HK-2 (cell line): Measurements from ENCODE around the gene CUL1.

Experiments used
- DNase-seq: peaks from one replicate; pipeline ENCODE4 v3.0.0-alpha.2; 2018; ENCODE audit not compliant: unreplicated experiment

The CUL1 gene

DNA sequence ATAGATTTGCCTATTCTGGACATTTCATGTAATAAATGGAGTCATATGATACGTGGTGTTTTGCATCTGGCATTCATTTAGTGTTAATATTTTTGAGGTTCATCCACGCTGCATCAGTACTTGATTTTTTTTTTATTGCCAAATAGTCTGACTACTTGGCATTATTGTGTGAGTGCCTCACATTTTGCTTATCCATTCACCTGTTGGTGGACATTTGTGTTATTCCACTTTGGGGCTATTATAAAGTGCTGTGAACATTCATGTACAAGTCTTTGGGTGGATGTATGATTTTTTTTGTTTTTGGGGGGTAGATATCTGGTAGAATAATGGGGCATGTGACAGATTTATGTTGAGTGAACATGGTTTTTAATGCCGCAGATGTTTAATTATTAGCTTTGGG, 19.7 kb downstream of the CUL1 start:
- no peak for DNase-seq

GRCh38 chr7:148719753-148720152, 21.1 kb downstream of the CUL1 start:
- DNase-seq: no peak

GRCh38 chr7:148720472-148720871, 21.8 kb downstream of the CUL1 start:
- DNase-seq: no peak

DNA sequence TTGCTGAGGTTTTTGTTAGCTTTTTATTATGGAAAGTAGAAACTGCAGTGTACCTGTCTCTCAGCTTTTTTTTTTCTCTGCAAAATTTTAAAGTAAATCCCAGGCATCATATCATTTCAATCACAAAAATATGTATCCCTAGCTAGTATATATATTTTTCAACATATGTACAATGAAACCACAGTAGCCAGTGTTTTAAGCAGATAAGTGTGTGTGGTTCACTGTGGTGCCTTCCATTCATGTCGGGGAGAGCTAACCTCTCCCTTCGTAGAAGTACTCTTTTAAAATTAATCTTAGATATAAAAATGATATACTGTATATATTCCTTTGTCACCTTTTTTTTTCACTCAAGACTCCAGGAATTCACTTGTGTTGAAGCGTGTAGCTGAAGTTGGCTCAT, 22.7 kb downstream of the CUL1 start:
- no peak for DNase-seq

- no peak for DNase-seq
Measured at GRCh38 chr7:148722340-148723165, 23.9 kb downstream of the CUL1 start.

GRCh38 chr7:148723166-148723559, 24.5 kb downstream of the CUL1 start:
- DNase-seq: no peak

GRCh38 chr7:148723846-148724245, 25.1 kb downstream of the CUL1 start:
- no peak for DNase-seq

GRCh38 chr7:148726385-148726784, 27.7 kb downstream of the CUL1 start:
- no peak for DNase-seq

GRCh38 chr7:148727501-148728278, 29.0 kb downstream of the CUL1 start:
- no peak for DNase-seq

GRCh38 chr7:148729984-148730733, 31.5 kb downstream of the CUL1 start:
- no peak for DNase-seq

GRCh38 chr7:148732862-148733261, 34.2 kb downstream of the CUL1 start:
- no peak for DNase-seq

GRCh38 chr7:148733496-148733895, 34.8 kb downstream of the CUL1 start:
- no peak for DNase-seq

DNA sequence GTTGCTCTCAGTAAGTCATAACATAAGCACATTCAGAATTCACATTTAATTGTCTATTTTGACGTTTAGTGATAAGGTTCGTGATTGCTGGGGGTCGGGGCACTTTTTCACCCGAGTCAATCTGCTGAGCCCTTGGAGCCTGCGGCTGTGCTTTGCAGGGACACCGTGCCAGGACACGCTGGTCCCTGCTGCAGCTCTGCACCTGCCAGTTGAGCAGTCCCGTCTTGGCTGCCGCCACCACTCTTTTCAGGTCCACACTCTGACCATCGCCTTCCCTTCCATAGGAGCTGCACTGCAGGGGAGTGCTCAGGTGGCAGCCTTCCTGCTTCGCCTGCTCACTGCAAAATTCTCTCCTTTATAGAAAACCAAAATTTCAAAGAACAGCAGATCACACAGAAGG, 36.4 kb downstream of the CUL1 start:
- DNase-seq: no peak

GRCh38 chr7:148735967-148736366, 37.3 kb downstream of the CUL1 start:
- no peak for DNase-seq

DNA sequence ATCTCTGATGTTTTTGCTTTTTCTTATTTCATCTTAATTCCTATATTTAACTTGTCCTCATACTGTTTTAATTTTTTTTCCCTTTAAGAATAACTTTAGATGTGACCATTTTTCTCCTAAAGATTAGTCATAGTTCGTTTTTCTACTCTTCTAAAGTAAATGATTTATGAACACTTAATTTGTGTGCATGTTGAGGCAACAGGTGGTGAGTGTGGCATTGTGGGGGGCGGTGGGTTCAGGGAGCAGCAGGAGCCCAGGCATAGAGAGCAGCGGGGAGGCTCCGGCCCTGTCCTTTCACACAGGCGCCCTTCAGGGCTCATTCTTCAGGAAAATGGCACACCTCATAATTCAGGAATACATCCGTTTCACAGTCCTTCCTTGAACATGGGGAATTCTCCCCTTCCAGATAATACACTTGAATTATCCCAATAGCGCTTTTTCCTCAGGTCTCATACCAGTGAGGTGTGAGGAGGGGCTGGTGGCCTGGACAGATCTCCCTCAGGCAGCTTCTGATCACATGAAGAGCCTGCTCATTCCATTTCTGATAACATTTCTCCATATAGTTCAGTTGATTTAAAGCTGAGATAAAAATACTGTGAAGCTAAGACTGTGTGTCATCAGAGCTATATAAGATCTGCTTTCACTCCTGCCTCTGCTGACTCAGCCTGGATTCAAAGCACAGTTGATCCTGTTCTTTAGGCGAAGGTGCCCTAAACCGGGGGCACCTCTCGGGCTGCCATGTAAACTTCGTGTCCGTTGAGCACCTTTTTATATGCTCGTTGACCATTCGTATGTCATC, 40.2 kb downstream of the CUL1 start:
- DNase-seq: peak; percentile 13

DNA sequence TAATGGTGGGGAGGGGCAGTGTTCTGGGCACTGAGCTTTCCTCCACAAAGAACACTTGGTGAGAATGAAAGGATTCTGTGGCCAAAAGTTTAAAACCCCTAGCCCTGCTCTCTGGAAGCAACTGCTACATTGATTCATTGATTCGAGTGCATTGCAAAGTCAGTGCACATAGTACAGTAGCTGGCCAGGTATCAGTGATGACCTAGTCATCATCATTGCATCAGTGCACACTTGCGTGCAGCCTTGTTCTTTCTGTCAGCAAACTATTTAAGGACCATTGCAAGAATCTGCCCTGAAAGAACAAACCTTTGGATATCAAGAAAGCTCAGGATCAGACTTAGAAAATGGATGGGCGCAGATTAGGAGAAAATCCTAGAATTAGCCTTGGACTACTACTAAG, 47.4 kb downstream of the CUL1 start:
- DNase-seq: no peak

- no peak for DNase-seq
Measured at GRCh38 chr7:148747274-148747673, 48.6 kb downstream of the CUL1 start.

- DNase-seq: no peak
Measured at GRCh38 chr7:148750442-148751355, 52.0 kb downstream of the CUL1 start.

DNA sequence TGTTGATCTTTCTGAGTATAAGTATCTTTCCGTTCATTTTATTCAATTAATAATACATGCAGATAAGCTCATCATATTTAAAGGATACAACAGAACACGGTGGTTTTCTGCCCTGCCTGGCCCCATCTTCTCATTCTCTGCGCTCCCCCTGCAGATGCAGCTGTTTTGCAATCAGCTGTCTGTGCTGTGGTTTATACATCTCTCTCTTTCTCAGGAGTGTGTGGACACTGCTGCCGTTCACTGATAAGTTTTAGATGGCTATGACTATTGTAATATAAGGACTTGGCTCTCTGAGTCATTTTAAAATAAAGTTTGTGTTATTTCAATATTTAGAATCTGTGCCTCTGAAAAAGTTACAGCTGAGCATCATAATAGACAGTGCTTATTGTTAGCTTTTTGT, 54.5 kb downstream of the CUL1 start:
- DNase-seq: no peak

DNA sequence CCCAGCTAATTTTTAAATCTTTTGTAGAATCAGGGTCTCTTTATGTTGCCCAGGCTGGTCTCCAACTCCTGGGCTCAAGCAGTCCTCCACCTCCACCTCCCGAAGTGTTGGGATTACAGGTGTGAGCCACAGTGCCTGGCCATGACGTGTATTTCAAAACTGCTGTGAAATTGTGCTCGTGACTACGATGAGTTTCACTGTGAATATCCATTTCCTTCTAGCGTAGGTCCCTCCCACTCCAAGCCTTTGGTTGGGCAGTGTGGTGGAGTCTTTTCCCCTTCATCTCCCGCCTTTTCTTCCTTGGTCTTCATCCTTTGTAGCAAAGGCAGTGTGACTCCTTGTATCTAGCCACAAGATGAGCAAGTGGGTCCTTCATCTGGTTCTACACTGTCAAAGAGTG, 56.2 kb downstream of the CUL1 start:
- DNase-seq: no peak
